Subcutaneous adipose tissue (tissue), 4 donors: ENCODE data around the gene PRKCH. TPM values are rescaled to one million over a fixed set of nuclear protein-coding genes. Genes with fewer than 3 reads are reported as not detected.

Source experiments
- CTCF ChIP-seq: fragments of 450-650 bp; IDR thresholded peaks from one replicate; pipeline ENCODE4 v1.5.1; 2016; ENCODE audit warnings: low read depth, mild to moderate bottlenecking, control low read depth, antibody characterized with exemption, moderate library complexity
- total RNA-seq, 4 donors: library from RNA; depleted of rRNA; stranded (reverse); fragments of >200 nt; gene quantifications; one replicate each; pipeline ENCODE4 v1.1.0, GENCODE V29; 2016

PRKCH gene
- total RNA-seq, 4 donors from 2014 or later, result 25.8 to 46.3 (median 36.4) TPM

- no peak for TF ChIP-seq CTCF
Observed at GRCh38 chr14:61568572-61569011, 247.2 kb downstream of the PRKCH start.

- no peak for TF ChIP-seq CTCF
Observed at GRCh38 chr14:61569308-61569707, 247.9 kb downstream of the PRKCH start.

GRCh38 chr14:61569812-61570548, 248.6 kb downstream of the PRKCH start:
- TF ChIP-seq CTCF, result no peak

GRCh38 chr14:61570549-61571290, 249.3 kb downstream of the PRKCH start:
- TF ChIP-seq CTCF, result no peak

GRCh38 chr14:61571917-61572316, 250.5 kb downstream of the PRKCH start:
- TF ChIP-seq CTCF, result no peak

- no peak for TF ChIP-seq CTCF
Observed at GRCh38 chr14:61573321-61573720, 251.9 kb downstream of the PRKCH start.

GRCh38 chr14:61573748-61574513, 252.6 kb downstream of the PRKCH start:
- TF ChIP-seq CTCF, result no peak
